ENCODE measurements around the gene HSF5.
"Not testable (repeated sequence)": the region's sequence is repeated elsewhere in the genome, so short reads cannot be mapped to it uniquely, and the experiment has no call there.

The HSF5 gene

DNA sequence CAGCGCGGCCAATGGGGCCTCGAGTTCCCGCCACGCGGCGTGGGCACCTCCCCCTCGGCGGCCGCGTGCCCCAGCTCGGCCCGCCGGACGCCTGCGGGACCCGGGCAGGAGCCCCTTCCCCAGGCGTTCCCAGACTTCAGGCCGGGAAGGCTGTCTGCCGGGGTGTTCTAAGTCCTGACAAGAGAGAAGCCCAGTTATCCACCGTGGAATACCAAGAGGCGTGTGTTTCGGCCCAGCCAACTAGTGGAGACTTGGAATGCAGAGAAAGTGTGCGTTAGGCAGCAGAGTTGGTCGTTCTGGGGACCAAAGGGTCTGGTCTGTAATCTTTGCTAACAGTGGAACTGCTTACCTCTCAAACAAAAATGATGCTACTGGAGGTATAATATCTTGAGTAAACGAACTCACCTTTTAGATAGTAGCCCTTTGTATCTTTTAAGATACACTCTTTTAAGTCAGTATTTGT, 251 bp upstream of the HSF5 start:
- no peak overlapping the region for H2AFZ ChIP-seq (ENCODE audit: low read depth, low read length)
- H3K9me3 ChIP-seq (ENCODE audit: low read length) = peaks cover 5% of the 10 kb centered on the region
- no peaks in the 10 kb centered on the region for H3K4me1 ChIP-seq (ENCODE audit: insufficient read depth, low read length)
- no peak overlapping the region for H3K4me3 ChIP-seq (ENCODE audit: low read length)
- peaks cover 56% of the 10 kb centered on the region for H3K36me3 ChIP-seq (ENCODE audit: insufficient read depth, low read length)
- H3K27me3 ChIP-seq (ENCODE audit: insufficient read depth, low read length) = no peaks in the 10 kb centered on the region

- peaks cover 17% of the 10 kb centered on the region for H3K36me3 ChIP-seq (ENCODE audit: insufficient read depth, low read length)
- H3K9me3 ChIP-seq (ENCODE audit: low read length) = peaks cover 4% of the 10 kb centered on the region
- no peak overlapping the region for H3K4me3 ChIP-seq (ENCODE audit: low read length)
- H2AFZ ChIP-seq (ENCODE audit: low read depth, low read length) = no peak overlapping the region
- no peaks in the 10 kb centered on the region for H3K27me3 ChIP-seq (ENCODE audit: insufficient read depth, low read length)
- no peaks in the 10 kb centered on the region for H3K4me1 ChIP-seq (ENCODE audit: insufficient read depth, low read length)
Observed at GRCh38 chr17:58484600-58484999, 3.6 kb downstream of the HSF5 start.

DNA sequence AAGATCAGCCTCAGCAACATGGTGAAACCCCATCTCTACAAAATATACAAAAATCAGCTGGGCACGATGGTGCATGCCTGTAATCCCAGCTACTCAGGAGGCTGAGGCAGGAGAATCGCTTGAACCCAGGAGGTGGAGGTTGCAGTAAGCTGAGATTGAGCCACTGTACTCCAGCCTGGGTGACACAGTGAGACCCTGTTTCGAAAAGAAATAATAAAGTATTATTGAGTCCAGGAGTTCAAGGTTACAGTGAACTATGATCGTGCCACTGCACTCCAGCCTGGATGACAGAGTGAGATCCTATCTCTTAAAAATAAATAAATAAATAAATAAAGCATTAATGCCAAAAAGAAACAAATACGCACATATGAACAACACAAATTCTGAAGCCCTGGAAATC, 6.4 kb downstream of the HSF5 start:
- H3K4me3 ChIP-seq (ENCODE audit: low read length); H3K27me3 ChIP-seq (ENCODE audit: insufficient read depth, low read length); H3K9me3 ChIP-seq (ENCODE audit: low read length); H3K36me3 ChIP-seq (ENCODE audit: insufficient read depth, low read length); H3K4me1 ChIP-seq (ENCODE audit: insufficient read depth, low read length); H2AFZ ChIP-seq (ENCODE audit: low read depth, low read length): not testable (repeated sequence)

DNA sequence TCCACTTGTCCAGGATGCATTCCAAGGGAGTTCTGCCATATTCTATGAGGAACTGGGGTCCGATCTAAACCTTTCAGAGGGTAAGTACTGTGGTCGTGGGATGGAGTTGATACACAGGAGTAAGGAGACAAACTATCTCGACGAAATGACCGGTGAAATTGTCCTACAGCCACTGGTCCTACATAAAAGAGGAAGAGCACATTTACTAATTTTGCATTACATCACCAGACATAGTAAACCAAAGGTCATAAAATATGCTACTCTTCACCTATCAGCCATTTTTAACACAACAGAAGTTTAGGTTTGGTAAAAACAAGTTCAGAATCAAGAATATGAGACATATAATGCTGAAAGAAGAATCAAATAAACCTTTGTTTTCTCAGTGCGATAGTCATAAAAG, 8.1 kb downstream of the HSF5 start:
- Histone ChIP-seq H2AFZ (ENCODE audit: low read depth, low read length) (no peak overlapping the region), H3K4me3 (ENCODE audit: low read length) (no peak overlapping the region), H3K4me1 (ENCODE audit: insufficient read depth, low read length) (no peaks in the 10 kb centered on the region), H3K27me3 (ENCODE audit: insufficient read depth, low read length) (no peaks in the 10 kb centered on the region), H3K9me3 (ENCODE audit: low read length) (no peaks in the 10 kb centered on the region), H3K36me3 (ENCODE audit: insufficient read depth, low read length) (no peaks in the 10 kb centered on the region)

DNA sequence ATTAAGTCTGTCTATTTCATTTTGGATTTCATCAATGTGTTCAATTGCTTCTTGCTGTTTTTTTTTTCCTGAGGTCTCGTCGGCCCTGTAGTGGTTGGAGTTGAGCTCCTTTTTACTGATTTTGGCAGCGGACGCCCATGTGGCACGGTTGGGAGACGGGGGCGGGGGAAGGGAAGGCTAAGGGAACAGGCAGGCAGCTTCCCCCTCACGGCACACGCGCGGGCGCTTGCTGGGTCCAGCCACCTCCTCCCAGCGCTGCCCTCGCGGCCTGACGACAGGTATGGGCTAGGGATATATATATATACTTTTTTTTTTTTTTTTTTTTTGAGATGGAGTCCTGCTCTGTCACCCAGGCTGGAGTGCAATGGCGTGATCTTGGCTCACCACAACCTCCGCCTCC, 11.4 kb downstream of the HSF5 start:
- Histone ChIP-seq H3K4me3 (ENCODE audit: low read length) (no peak overlapping the region), H3K27me3 (ENCODE audit: insufficient read depth, low read length) (no peaks in the 10 kb centered on the region), H3K9me3 (ENCODE audit: low read length) (no peaks in the 10 kb centered on the region), H3K4me1 (ENCODE audit: insufficient read depth, low read length) (no peaks in the 10 kb centered on the region), H3K36me3 (ENCODE audit: insufficient read depth, low read length) (no peaks in the 10 kb centered on the region), H2AFZ (ENCODE audit: low read depth, low read length) (no peak overlapping the region)

DNA sequence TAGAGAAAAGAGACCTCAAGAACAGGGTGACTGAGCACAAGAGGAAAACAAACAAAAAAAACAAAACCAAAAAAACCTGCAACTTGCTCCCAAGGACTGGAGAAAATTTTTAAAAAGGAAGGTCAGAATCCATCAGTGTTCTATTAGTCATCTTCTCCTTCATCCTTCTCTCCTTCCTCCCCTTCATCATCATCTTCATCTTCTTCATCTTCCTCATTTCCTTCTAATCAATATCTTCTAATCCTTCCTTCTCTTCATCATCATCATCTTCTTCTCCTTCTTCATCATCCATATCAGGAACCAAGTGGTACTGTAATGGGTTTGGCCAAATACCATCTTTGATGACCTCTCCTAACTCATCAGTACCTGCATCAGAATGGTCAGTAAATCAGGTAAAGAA, 12.2 kb downstream of the HSF5 start:
- H2AFZ ChIP-seq (ENCODE audit: low read depth, low read length) = no peak overlapping the region
- no peaks in the 10 kb centered on the region for H3K27me3 ChIP-seq (ENCODE audit: insufficient read depth, low read length)
- no peak overlapping the region for H3K4me3 ChIP-seq (ENCODE audit: low read length)
- H3K36me3 ChIP-seq (ENCODE audit: insufficient read depth, low read length) = no peaks in the 10 kb centered on the region
- no peaks in the 10 kb centered on the region for H3K9me3 ChIP-seq (ENCODE audit: low read length)
- H3K4me1 ChIP-seq (ENCODE audit: insufficient read depth, low read length) = no peaks in the 10 kb centered on the region

GRCh38 chr17:58470356-58470755, 17.9 kb downstream of the HSF5 start:
- H2AFZ ChIP-seq (ENCODE audit: low read depth, low read length) = no peak overlapping the region
- H3K9me3 ChIP-seq (ENCODE audit: low read length) = no peaks in the 10 kb centered on the region
- peaks cover 7% of the 10 kb centered on the region for H3K27me3 ChIP-seq (ENCODE audit: insufficient read depth, low read length)
- no peak overlapping the region for H3K4me3 ChIP-seq (ENCODE audit: low read length)
- H3K4me1 ChIP-seq (ENCODE audit: insufficient read depth, low read length) = no peaks in the 10 kb centered on the region
- H3K36me3 ChIP-seq (ENCODE audit: insufficient read depth, low read length) = no peaks in the 10 kb centered on the region

GRCh38 chr17:58468944-58469343, 19.3 kb downstream of the HSF5 start:
- H3K4me3 ChIP-seq (ENCODE audit: low read length) = no peak overlapping the region
- no peaks in the 10 kb centered on the region for H3K9me3 ChIP-seq (ENCODE audit: low read length)
- no peak overlapping the region for H2AFZ ChIP-seq (ENCODE audit: low read depth, low read length)
- H3K36me3 ChIP-seq (ENCODE audit: insufficient read depth, low read length) = no peaks in the 10 kb centered on the region
- H3K27me3 ChIP-seq (ENCODE audit: insufficient read depth, low read length) = peaks cover 7% of the 10 kb centered on the region
- H3K4me1 ChIP-seq (ENCODE audit: insufficient read depth, low read length) = no peaks in the 10 kb centered on the region

DNA sequence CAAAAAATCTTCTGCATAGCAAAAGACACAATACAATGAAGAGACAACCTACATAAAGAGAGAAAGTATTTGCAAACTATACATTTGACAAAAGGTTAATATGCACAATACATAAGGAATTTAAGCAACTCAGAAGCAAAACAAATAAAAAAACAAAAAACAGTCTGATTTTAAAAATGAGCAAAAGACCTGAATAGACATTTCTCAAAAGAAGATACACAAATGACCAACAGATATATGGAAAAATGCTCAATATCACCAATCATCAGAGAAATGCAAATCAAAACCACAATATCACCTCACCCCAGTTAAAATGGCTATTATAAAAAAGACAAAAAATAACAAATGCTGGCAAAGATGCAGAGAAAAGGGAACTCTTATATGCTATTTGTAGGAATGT, 32.7 kb downstream of the HSF5 start:
- Histone ChIP-seq H3K36me3 (ENCODE audit: insufficient read depth, low read length) (no peaks in the 10 kb centered on the region), H2AFZ (ENCODE audit: low read depth, low read length) (no peak overlapping the region), H3K9me3 (ENCODE audit: low read length) (no peaks in the 10 kb centered on the region)

DNA sequence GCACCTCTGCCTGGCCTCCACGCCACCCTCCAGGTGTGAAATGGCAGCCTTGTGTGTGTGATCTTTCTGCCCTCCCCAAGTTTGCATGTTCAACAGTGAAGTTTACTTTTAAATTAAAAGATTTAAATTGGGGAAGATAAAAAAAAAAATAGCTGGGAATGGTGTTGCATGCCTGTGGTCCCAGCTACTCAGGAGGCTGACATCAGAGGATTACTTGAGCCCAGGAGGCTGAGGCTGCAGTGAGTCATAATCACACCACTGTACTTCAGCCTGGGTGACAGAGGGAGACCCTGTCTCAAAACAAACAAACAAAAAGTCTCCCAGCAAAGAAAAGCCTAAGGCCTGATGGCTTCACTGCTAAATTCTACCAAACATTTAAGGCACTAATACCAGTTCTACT, 35.5 kb downstream of the HSF5 start:
- Histone ChIP-seq H3K36me3 (ENCODE audit: insufficient read depth, low read length) (no peaks in the 10 kb centered on the region), H3K4me1 (ENCODE audit: insufficient read depth, low read length) (no peaks in the 10 kb centered on the region), H3K27me3 (ENCODE audit: insufficient read depth, low read length) (no peaks in the 10 kb centered on the region), H2AFZ (ENCODE audit: low read depth, low read length) (no peak overlapping the region), H3K4me3 (ENCODE audit: low read length) (no peak overlapping the region), H3K9me3 (ENCODE audit: low read length) (no peaks in the 10 kb centered on the region)

More for the DNA sequence above, 32.7 kb downstream of the HSF5 start:
- Histone ChIP-seq H3K27me3 (ENCODE audit: insufficient read depth, low read length) (no peaks in the 10 kb centered on the region), H3K4me1 (ENCODE audit: insufficient read depth, low read length) (no peaks in the 10 kb centered on the region), H3K4me3 (ENCODE audit: low read length) (no peak overlapping the region)

DNA sequence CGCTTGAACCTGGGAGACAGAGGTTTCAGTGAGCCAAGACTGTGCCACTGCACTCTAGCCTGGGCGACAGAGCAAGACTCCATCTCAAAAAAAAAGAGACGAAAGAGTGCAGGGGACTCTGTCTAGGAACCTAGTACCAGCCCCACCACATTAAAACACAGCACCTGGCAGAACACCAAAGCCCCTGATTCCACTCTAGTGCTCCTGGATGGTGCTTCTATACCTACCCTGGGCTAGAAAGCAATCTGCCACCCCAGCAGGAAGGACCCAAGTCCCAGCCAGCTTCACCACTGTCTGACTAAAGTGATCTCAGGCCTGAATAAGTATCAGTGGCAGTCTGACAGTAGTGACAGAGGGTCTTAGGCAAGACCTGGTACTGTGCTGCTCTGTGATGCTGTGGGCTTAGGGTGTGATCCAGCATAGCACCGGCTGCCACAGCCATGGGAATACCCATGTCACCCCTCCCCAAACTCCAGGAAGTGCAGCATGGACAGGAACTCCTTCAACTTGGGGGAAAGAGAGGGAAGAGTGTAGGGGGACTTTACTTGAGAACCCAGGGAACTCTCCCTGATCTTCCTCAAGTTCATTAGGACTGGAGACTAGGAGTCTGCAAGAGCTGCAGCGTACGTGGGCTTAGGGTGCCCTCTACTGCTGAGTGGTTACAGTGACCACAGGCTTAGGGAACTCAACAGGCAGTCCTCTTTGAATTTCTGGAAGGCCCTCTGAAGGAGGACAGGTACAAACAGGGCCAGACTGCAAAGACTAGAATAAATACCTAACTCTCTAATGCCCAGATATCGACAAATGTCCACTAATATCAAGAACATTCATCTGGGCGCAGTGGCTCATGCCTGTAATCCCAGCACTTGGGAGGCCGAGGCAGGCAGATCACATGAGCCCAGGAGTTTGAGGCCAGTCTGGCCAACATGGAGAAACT, 40.9 kb downstream of the HSF5 start:
- Histone ChIP-seq H3K36me3 (ENCODE audit: insufficient read depth, low read length) (no peaks in the 10 kb centered on the region), H3K4me3 (ENCODE audit: low read length) (no peak overlapping the region), H3K4me1 (ENCODE audit: insufficient read depth, low read length) (no peaks in the 10 kb centered on the region), H2AFZ (ENCODE audit: low read depth, low read length) (no peak overlapping the region), H3K27me3 (ENCODE audit: insufficient read depth, low read length) (no peaks in the 10 kb centered on the region), H3K9me3 (ENCODE audit: low read length) (no peaks in the 10 kb centered on the region)

GRCh38 chr17:58446086-58446485, 42.1 kb downstream of the HSF5 start:
- Histone ChIP-seq H3K4me3 (ENCODE audit: low read length) (no peak overlapping the region), H2AFZ (ENCODE audit: low read depth, low read length) (no peak overlapping the region), H3K4me1 (ENCODE audit: insufficient read depth, low read length) (no peaks in the 10 kb centered on the region), H3K9me3 (ENCODE audit: low read length) (no peaks in the 10 kb centered on the region), H3K36me3 (ENCODE audit: insufficient read depth, low read length) (no peaks in the 10 kb centered on the region), H3K27me3 (ENCODE audit: insufficient read depth, low read length) (peaks cover 7% of the 10 kb centered on the region)

- H3K9me3 ChIP-seq (ENCODE audit: low read length) = no peaks in the 10 kb centered on the region
- peaks cover 3% of the 10 kb centered on the region for H3K27me3 ChIP-seq (ENCODE audit: insufficient read depth, low read length)
- H2AFZ ChIP-seq (ENCODE audit: low read depth, low read length) = no peak overlapping the region
- H3K36me3 ChIP-seq (ENCODE audit: insufficient read depth, low read length) = no peaks in the 10 kb centered on the region
- no peaks in the 10 kb centered on the region for H3K4me1 ChIP-seq (ENCODE audit: insufficient read depth, low read length)
- H3K4me3 ChIP-seq (ENCODE audit: low read length) = no peak overlapping the region
Observed at GRCh38 chr17:58436805-58437239, 51.4 kb downstream of the HSF5 start.

DNA sequence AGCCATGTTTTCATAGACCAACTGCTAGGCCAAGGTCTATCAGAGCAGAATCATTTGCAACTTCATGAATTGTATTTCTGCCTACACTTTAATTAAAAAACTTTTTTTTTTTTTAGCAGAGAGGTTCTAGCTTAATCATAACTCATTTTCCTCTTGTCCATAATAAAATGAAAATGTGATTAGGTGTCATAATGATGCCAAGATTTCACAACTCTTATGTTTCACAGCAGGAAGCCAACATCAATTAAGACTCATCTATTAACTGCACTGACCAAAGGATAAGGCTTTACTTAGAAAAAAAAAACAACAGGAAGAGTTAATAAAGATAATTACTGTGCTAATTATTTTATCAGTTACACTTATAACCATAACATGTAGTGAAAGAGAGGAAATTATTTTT, 52.0 kb downstream of the HSF5 start:
- Histone ChIP-seq H3K4me1 (ENCODE audit: insufficient read depth, low read length) (no peaks in the 10 kb centered on the region), H3K27me3 (ENCODE audit: insufficient read depth, low read length) (no peaks in the 10 kb centered on the region), H3K9me3 (ENCODE audit: low read length) (no peaks in the 10 kb centered on the region), H2AFZ (ENCODE audit: low read depth, low read length) (no peak overlapping the region), H3K36me3 (ENCODE audit: insufficient read depth, low read length) (no peaks in the 10 kb centered on the region), H3K4me3 (ENCODE audit: low read length) (no peak overlapping the region)
